ENCODE data around the gene PRR36.

Gene PRR36

DNA sequence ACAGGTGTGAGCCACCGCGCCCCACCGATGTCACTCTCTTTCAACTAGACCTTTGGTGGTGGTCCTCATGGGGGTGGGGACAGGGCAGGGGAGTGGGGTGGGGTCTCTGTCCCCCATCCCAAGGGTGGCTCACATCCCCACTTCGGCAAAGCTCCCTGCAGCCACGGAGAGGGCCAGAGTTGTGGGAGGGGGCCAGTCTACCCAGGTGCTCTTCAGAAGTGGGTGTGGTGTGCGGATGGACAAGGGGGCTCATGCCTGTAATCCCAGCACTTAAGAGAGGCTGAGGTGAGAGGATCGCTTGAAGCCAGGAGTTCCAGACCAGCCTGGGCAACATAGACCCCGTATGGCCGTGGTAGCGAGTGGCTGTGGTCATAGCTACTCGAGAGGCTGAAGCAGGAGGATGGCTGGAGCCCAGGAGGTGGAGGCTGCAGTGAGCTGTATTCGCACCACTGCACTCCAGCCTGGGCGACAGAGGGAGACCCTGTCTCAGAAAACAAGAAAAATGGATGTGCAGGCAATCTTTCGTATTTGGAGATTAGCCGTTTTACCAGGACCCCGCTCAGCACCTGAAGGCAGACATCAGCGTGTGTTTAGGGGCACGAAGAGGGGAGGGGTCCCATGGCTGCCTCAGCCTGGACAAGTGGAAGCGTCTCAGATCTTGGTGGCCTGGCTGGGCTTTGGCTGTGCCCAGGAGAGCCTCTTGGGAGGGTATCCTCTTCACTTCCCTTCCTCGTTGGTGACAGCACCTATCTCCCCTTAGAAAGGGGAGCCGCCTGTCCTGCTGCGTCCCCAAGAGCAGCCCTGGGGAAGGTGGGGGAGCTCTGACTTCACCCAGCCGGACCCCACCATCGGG is 41.3 kb upstream of the PRR36 start:
- intact Hi-C loops (cut with DNase I; ENCODE audit: low total_unique reads) = loop anchor here (5.0 kb wide), 1 partner anchor 87 kb away; no protein-coding TSS in a partner anchor
- H3K36me3 ChIP-seq = peaks cover 25 to 32% (median 28%) of the 10 kb centered on the region in 3 donors
- no peak for DNase-seq
- peak overlapping the region in 1 of 2 donors; percentile 42 for H3K27ac ChIP-seq
- peaks cover 0 to 45% (median 40%) of the 10 kb centered on the region in 4 donors for H3K4me1 ChIP-seq
- no peaks in the 10 kb centered on the region for H3K9me3 ChIP-seq
- H3K27me3 ChIP-seq = peaks cover 0 to 69% of the 10 kb centered on the region in 2 donors
- peak overlapping the region in 1 of 2 donors; percentile 52 for H3K4me3 ChIP-seq
- TF ChIP-seq, protein P1, sequence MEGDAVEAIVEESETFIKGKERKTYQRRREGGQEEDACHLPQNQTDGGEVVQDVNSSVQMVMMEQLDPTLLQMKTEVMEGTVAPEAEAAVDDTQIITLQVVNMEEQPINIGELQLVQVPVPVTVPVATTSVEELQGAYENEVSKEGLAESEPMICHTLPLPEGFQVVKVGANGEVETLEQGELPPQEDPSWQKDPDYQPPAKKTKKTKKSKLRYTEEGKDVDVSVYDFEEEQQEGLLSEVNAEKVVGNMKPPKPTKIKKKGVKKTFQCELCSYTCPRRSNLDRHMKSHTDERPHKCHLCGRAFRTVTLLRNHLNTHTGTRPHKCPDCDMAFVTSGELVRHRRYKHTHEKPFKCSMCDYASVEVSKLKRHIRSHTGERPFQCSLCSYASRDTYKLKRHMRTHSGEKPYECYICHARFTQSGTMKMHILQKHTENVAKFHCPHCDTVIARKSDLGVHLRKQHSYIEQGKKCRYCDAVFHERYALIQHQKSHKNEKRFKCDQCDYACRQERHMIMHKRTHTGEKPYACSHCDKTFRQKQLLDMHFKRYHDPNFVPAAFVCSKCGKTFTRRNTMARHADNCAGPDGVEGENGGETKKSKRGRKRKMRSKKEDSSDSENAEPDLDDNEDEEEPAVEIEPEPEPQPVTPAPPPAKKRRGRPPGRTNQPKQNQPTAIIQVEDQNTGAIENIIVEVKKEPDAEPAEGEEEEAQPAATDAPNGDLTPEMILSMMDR (IDR thresholded peaks at IDR 0.05) = no peak

- no peak within 1 kb of the TSS for H3K4me3 ChIP-seq
- H3K4me1 ChIP-seq = peaks cover 0 to 40% (median 36%) of the 10 kb centered on the region in 4 donors
- DNase-seq = no peak
- TF ChIP-seq, protein P1 (IDR thresholded peaks at IDR 0.05) = no peak
- no peaks in the 10 kb centered on the region for H3K9me3 ChIP-seq
- intact Hi-C loops (cut with DNase I; ENCODE audit: low total_unique reads) = loop anchor here (5.0 kb wide), 1 partner anchor 88 kb away; no protein-coding TSS in a partner anchor
- no peak within 1 kb of the TSS for H3K27ac ChIP-seq
- H3K36me3 ChIP-seq = peaks cover 33 to 41% (median 37%) of the 10 kb centered on the region in 3 donors
- peaks cover 0 to 69% of the 10 kb centered on the region in 2 donors for H3K27me3 ChIP-seq
These were observed 40.4 kb upstream of the PRR36 start, which contains the start of gene TGFBR3L for GRCh38 chr19:7914598-7915045. Gene TGFBR3L (plus strand): TSS chr19:7914830.

DNA sequence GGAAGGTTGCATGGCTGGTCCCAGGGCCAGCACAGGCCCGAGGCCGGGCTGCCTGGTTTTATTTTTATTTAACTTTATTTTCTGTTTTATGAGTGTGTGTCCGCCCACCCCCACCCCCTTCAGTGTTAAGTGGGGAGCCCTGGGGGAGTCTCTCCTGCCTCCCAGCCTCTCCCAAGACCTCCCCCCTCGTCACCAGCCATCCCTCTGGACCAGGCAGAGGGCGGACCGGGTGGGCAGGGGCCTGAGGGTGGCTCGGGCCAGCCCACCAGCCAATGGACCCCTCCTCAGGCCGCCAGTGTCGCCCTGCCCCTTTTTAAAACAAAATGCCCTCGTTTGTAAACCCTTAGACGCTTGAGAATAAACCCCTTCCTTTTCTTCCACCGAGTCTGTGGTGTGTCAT is 39.9 kb upstream of the PRR36 start:
- TF ChIP-seq, protein P1 (IDR thresholded peaks at IDR 0.05) = no peak
- H3K4me1 ChIP-seq = peaks cover 0 to 35% (median 31%) of the 10 kb centered on the region in 4 donors
- H3K36me3 ChIP-seq = peaks cover 37 to 46% (median 42%) of the 10 kb centered on the region in 3 donors
- H3K27ac ChIP-seq = no peak overlapping the region
- H3K4me3 ChIP-seq = no peak overlapping the region
- no peak for DNase-seq
- H3K27me3 ChIP-seq = peaks cover 0 to 68% of the 10 kb centered on the region in 2 donors
- H3K9me3 ChIP-seq = no peaks in the 10 kb centered on the region
- intact Hi-C loops (cut with DNase I; ENCODE audit: low total_unique reads) = no loop called here

- no peak overlapping the region for H3K27ac ChIP-seq
- H3K9me3 ChIP-seq = no peaks in the 10 kb centered on the region
- peaks cover 0 to 63% of the 10 kb centered on the region in 2 donors for H3K27me3 ChIP-seq
- peaks cover 41 to 51% (median 46%) of the 10 kb centered on the region in 3 donors for H3K36me3 ChIP-seq
- intact Hi-C loops (cut with DNase I; ENCODE audit: low total_unique reads) = no loop called here
- DNase-seq = no peak
- H3K4me3 ChIP-seq = no peak overlapping the region
- peaks cover 0 to 31% (median 27%) of the 10 kb centered on the region in 4 donors for H3K4me1 ChIP-seq
- TF ChIP-seq, protein P1 (IDR thresholded peaks at IDR 0.05) = no peak
These were observed 39.5 kb upstream of the PRR36 start for GRCh38 chr19:7913652-7914051.

DNA sequence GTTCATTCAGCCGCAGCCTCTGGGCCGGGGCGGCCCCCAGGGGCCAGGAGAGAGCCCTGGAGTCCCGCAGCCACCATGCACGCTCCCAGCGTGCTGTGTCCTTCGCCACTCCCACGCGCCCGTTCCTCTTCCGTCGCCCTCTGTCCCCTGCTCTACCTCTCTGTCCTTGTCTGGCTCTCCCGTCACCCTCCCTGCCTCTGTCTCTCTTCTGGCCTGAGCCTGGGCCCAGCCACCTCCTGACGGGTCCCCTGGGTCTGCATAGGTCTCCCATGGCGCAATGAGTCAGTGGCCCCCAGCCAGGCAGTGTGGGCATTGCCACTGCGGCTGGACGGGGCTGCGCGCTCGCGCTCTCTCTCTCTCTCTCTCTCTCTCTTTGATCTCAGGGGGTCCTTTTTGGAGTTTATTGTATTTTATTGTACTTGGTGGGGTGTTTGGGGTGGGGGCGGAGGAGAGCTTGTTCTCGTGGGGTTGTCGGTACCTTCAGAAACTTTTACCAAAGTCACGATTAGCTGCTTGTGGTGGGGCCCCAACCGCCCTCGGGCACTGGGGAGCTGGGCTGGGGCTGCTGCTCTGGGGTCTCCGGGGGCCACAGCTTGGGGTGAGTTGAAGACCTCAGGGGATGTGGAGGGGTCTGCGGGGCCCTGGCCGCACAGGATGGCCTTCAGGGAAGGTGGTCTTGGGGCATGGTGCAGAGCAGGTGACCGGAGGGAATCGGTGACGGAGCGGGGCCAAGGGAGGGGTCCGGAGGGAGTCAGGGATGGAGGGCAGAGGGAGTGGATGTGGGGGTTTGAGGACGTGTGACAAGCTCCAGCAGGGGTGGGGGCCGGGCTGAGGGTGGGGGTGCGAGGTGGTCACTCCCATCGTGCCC is 38.7 kb upstream of the PRR36 start:
- TF ChIP-seq, protein P1 (IDR thresholded peaks at IDR 0.05) = no peak
- Histone ChIP-seq H3K4me1 (peaks cover 0 to 29% (median 24%) of the 10 kb centered on the region in 4 donors), H3K4me3 (no peak overlapping the region), H3K36me3 (peaks cover 41 to 56% (median 47%) of the 10 kb centered on the region in 3 donors), H3K9me3 (no peaks in the 10 kb centered on the region), H3K27me3 (peaks cover 0 to 56% of the 10 kb centered on the region in 2 donors), H3K27ac (no peak overlapping the region)
- DNase-seq = no peak
- intact Hi-C loops (cut with DNase I; ENCODE audit: low total_unique reads) = no loop called here
